Prostate gland (tissue), 2 donors: ENCODE measurements around the gene GPRASP2. TPM values are rescaled to one million over a fixed set of nuclear protein-coding genes. Genes with fewer than 3 reads are reported as not detected.
"Not testable (repeated sequence)": the region's sequence is repeated elsewhere in the genome, so short reads cannot be mapped to it uniquely, and the experiment has no call there.

ENCODE experiments used
- DNase-seq: peaks from one replicate; pipeline ENCODE4 v3.0.0-alpha.2; 2019; ENCODE audit warnings: low spot score
- H3K27ac ChIP-seq, 2 donors: fragments of 200-600 bp; sonication (generic); 2 replicates each; pipeline ENCODE4 v1.5.1; 2017 to 2019
- H3K27me3 ChIP-seq: fragments of 200-600 bp; sonication (generic); replicated peaks from 2 replicates; pipeline ENCODE4 v1.5.1; 2019; ENCODE audit not compliant: insufficient read depth
- H3K36me3 ChIP-seq, 2 donors: fragments of 200-600 bp; sonication (generic); 1 replicate in 1 of 2; 2 replicates in 1 of 2; pipeline versions ENCODE4 v1.5.1 to v1.8.1; 2017 to 2019
- H3K4me1 ChIP-seq: fragments of 200-600 bp; sonication (generic); replicated peaks from 2 replicates; pipeline ENCODE4 v1.5.1; 2019
- H3K4me3 ChIP-seq, 2 donors: fragments of 200-600 bp; sonication (generic); 2 replicates each; pipeline ENCODE4 v1.5.1; 2017 to 2019
- H3K9me3 ChIP-seq: fragments of 200-600 bp; sonication (generic); 2 replicates; pipeline ENCODE4 v1.5.1; 2017
- POLR2A ChIP-seq: fragments of 450-650 bp; IDR thresholded peaks from one replicate; pipeline ENCODE4 v1.6.1; 2016; ENCODE audit warnings: antibody characterized with exemption, mild to moderate bottlenecking
- POLR2AphosphoS5 ChIP-seq: sonication (generic); formaldehyde crosslinking; IDR thresholded peaks from one replicate; pipeline ENCODE4 v1.6.1; 2017; ENCODE audit warnings: antibody characterized with exemption
- WGBS: methylation state at CpG from one replicate; pipeline ENCODE4 v1.1.5; 2018; 5-methylcytosine and 5-hydroxymethylcytosine counted together
- intact Hi-C: fragments of 100-400 bp; cut with DNase I; formaldehyde crosslinking; loops from one replicate; pipeline ENCODE4 v1.14.2; 2022
- total RNA-seq, 2 donors: library from RNA; depleted of rRNA; stranded (reverse); fragments of >200 nt; gene quantifications; one replicate each; pipeline ENCODE4 v1.1.0, GENCODE V29; 2016
- TF ChIP-seq, protein P1 (sequence below), 4 experiments: fragments of 200-600 bp in 2 of 4; fragments of 450-650 bp in 2 of 4; sonication (generic) in 2 of 4; IDR thresholded peaks; 1 replicate in 3 of 4; 2 replicates in 1 of 4; pipeline ENCODE4 v1.5.1; 2016 to 2019; ENCODE audit warnings: antibody characterized with exemption in 4 of 4, mild to moderate bottlenecking in 2 of 4, moderate library complexity in 2 of 4

Gene GPRASP2
- 10 to 100 TPM; 14.1 to 15.8 TPM for total RNA-seq

- WGBS: under 1% methylated on average over 52 of the region's 68 CpGs
- peak within 1 kb of the TSS; percentile 88 to 90 for H3K27ac ChIP-seq
- TF ChIP-seq POLR2A: no peak
- TF ChIP-seq POLR2AphosphoS5: no peak
- TF ChIP-seq, protein P1, sequence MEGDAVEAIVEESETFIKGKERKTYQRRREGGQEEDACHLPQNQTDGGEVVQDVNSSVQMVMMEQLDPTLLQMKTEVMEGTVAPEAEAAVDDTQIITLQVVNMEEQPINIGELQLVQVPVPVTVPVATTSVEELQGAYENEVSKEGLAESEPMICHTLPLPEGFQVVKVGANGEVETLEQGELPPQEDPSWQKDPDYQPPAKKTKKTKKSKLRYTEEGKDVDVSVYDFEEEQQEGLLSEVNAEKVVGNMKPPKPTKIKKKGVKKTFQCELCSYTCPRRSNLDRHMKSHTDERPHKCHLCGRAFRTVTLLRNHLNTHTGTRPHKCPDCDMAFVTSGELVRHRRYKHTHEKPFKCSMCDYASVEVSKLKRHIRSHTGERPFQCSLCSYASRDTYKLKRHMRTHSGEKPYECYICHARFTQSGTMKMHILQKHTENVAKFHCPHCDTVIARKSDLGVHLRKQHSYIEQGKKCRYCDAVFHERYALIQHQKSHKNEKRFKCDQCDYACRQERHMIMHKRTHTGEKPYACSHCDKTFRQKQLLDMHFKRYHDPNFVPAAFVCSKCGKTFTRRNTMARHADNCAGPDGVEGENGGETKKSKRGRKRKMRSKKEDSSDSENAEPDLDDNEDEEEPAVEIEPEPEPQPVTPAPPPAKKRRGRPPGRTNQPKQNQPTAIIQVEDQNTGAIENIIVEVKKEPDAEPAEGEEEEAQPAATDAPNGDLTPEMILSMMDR (IDR thresholded peaks at IDR 0.05): no peak
- H3K4me3 ChIP-seq: peak within 1 kb of the TSS; percentile 49 to 55
- DNase-seq: peak; percentile 12
- intact Hi-C loops: loop anchor here (2.0 kb wide), 1 partner anchor 62 kb away; the partner anchor contains the start of gene GPRASP1
- H3K9me3 ChIP-seq: no peaks in the 10 kb centered on the region
- H3K27me3 ChIP-seq: no peaks in the 10 kb centered on the region
- no peaks in the 10 kb centered on the region for H3K4me1 ChIP-seq
- H3K36me3 ChIP-seq: no peaks in the 10 kb centered on the region
Measured at GRCh38 chrX:102712216-102712966, at the start of gene GPRASP2. Gene GPRASP2, plus strand, starts transcription at chrX:102712448. Its CDS starts 2,422 bp downstream, at chrX:102714870.

GRCh38 chrX:102663820-102664219 lies 48.4 kb upstream of the GPRASP2 start:
- WGBS: 97% methylated on average over 3 of the region's 4 CpGs
- H3K27me3 ChIP-seq, intact Hi-C loops, H3K4me1 ChIP-seq, H3K9me3 ChIP-seq, H3K27ac ChIP-seq, H3K4me3 ChIP-seq, H3K36me3 ChIP-seq, DNase-seq: not testable (repeated sequence)

GRCh38 chrX:102667034-102667433 lies 45.2 kb upstream of the GPRASP2 start:
- H3K27ac ChIP-seq, H3K9me3 ChIP-seq, H3K4me3 ChIP-seq, intact Hi-C loops, H3K4me1 ChIP-seq, DNase-seq, H3K27me3 ChIP-seq, H3K36me3 ChIP-seq: not testable (repeated sequence)
- WGBS: 100% methylated on average over 1 of the region's 1 CpG

- 92% methylated on average over 4 of the region's 4 CpGs for WGBS
Measured at GRCh38 chrX:102669526-102669925, 42.7 kb upstream of the GPRASP2 start.

GRCh38 chrX:102672856-102673255 lies 39.4 kb upstream of the GPRASP2 start:
- 37% methylated on average over 3 of the region's 3 CpGs for WGBS
- intact Hi-C loops: no loop called here
- Histone ChIP-seq H3K36me3 (no peaks in the 10 kb centered on the region), H3K27me3 (no peaks in the 10 kb centered on the region), H3K9me3 (no peaks in the 10 kb centered on the region), H3K4me1 (no peaks in the 10 kb centered on the region), H3K4me3 (no peak overlapping the region), H3K27ac (no peak overlapping the region)
- DNase-seq: no peak
- TF ChIP-seq POLR2A: no peak
- TF ChIP-seq POLR2AphosphoS5: no peak
- TF ChIP-seq, protein P1 (IDR thresholded peaks at IDR 0.05): no peak

More at GRCh38 chrX:102669526-102669925, 42.7 kb upstream of the GPRASP2 start:
- Histone ChIP-seq H3K4me3 (no peak overlapping the region), H3K27me3 (no peaks in the 10 kb centered on the region), H3K9me3 (no peaks in the 10 kb centered on the region), H3K27ac (no peak overlapping the region), H3K4me1 (no peaks in the 10 kb centered on the region), H3K36me3 (no peaks in the 10 kb centered on the region)
- intact Hi-C loops: no loop called here
- no peak for DNase-seq
- TF ChIP-seq POLR2A (no peak), POLR2AphosphoS5 (no peak)
- TF ChIP-seq, protein P1 (IDR thresholded peaks at IDR 0.05): no peak

GRCh38 chrX:102677479-102677878 lies 34.8 kb upstream of the GPRASP2 start:
- H3K27me3 ChIP-seq, H3K27ac ChIP-seq, H3K4me3 ChIP-seq, intact Hi-C loops, H3K36me3 ChIP-seq, H3K9me3 ChIP-seq, DNase-seq, H3K4me1 ChIP-seq: not testable (repeated sequence)
- 100% methylated on average over 1 of the region's 1 CpG for WGBS
